Eye (tissue), 1 donor: ENCODE results near the gene GOLGA6L7.
"Not testable (repeated sequence)": the region's sequence is repeated elsewhere in the genome, so short reads cannot be mapped to it uniquely, and the experiment has no call there.

Experiments
- DNase-seq: peaks from one replicate; pipeline ENCODE4 v3.0.0-alpha.2; 2015

GOLGA6L7 gene

DNA sequence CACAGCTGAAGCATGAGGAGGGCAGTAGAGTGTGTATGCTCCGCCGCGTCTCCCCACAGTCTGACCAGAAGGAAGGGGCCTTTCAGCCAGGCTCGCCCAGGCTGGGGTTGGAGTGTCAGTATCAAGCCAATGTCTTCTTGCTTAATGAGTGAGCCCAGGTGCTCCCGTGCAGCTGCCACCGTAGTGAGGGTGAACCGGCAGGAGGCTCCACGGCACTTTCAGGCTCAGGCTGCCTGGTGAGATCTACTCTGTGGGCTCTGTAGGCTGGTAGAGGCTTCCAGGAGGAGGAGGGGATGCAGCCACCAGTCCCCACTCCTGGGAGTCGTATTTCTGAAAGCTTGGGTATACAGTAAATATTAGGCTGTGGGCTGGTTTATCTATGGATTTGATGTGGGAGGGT lies 8.2 kb downstream of the GOLGA6L7 start:
- DNase-seq, result not testable (repeated sequence)

DNA sequence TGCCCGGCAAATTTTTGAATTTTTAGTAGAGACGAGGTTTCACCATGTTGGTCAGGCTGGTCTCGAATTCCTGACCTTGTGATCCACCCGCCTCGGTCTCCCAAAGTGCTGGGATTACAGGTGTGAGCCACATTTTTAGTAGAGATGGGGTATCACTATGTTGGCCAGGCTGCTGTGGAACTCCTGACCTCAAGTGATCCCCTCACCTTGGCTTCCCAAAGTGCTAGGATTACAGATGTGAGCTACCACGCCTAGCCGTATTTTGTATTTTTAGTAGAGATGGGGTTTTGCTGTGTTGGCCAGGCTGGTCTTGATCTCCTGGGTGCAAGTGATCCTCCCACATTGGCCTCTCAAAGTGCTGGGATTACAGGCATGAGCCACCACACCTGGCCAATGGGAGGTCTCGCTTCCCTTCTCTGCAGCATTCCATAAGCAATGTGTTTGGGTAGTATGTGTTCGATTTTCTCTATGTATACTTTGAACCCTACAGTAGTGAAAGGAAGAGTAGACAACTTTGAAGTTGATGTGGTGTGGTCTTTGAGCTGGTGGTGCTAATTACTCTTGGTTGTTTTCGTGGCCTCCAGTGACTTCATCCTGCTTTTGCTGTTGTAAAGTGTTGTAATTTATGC lies 13.4 kb downstream of the GOLGA6L7 start:
- DNase-seq, result not testable (repeated sequence)

DNA sequence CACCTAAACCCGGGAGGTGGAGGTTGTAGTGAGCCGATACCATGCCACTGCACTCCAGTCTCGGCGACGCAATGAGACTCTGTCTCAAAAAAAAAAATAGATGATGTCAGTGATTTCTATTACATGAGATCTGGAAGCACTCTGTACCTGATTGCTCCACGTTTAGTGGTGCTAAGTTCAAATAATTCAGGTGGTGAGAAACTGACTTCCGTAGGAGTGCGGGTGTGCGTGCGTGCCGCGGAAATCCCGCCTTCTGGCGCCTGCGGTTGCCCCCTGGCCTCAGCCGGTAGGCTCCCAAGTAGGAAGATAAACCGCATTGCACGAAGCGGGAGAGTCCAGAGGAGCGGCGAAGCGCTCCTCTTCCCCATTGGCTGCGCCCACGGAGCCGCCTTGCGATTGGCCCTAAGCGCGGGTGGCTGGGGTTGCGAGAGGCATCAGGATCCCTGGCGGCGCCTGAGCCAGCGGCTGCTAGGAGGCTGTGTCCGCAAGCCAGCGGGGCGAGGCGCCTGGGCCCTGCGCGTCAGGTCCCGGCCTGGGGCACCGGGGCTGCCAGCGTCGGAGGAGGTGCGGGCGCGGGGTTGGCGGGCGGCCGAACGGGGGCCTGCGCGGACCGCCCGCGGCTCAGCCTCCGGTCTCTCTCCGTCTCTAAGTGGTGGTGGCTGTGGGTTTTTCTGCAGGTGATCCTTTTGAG lies 16.4 kb downstream of the GOLGA6L7 start:
- DNase-seq, result peak; percentile 87

DNA sequence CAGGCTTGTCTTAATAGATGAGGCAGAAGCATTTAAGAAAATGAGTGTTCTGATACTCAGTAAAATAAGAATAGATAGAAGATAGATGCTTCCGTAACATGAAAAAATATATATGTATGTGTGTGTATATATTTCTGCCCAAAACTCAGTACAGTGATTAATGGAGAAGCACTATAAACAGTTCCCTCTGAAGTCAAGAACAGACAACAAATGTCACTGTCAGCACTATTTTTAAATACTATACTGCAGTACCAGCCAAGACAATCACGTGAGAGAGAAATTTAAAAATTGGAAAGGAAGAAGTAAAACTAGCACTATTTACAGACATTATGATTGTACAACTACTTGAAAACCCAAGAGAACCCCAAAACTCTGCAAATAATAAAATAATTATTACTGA lies 27.0 kb downstream of the GOLGA6L7 start:
- not testable (repeated sequence) for DNase-seq

DNA sequence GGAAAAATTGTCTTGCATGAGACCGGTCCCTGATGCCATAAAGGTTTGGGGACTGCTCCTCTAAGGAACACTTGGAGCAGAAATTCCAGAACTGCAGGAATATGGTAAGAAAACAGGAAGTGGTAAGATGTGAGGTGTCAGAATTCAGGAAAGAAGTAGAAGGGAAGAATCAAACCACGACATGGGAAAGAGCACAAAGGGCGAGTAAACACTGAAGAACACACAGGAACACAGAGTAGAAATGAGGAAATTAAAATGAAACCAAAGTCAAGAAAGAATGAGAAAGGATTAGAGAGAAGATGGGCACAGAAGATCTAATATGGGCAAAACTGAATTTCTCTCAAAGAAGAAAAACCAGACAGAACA lies 28.5 kb downstream of the GOLGA6L7 start:
- DNase-seq, result not testable (repeated sequence)

DNA sequence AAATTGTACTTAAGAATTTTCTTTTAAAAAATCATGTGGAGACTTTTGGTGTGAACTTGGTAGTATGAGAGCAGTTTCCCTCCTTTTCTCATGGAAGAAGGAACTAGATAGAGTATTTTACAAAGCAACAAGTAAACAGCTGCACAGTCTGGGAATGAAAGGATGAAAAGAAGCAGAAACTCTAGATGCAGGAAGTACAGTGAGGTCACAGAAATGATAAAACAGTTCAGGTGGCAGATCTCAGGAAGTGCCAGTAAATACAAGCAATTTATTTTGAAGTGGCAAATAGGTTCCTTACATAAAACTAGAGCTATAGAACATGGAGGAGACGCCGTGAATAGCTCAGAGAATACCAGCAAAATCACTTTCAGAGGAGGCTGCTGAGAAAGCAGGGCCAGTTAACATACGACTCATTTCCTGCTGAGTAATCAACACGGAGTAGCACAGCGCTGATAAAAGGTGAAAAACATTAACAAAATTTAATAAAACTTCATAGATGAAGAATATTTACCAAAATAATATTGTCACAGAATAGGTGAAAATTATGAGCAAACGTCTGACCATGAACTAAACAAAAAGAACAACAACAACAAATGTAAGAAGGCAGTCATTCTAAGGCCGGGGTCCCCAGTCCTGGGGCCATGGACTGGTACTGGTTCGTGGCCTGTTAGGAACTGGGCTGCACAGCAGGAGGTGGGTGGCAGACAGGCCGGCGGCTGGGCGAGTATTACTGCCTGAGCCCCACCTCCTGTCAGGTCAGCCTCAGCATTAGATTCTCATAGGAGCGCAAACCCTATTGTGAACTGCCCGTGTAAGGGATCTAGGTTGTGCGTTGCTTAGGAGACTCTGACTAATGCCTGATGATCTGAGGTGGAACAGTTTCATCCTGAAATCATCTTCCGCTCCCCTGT lies 29.2 kb downstream of the GOLGA6L7 start:
- DNase-seq, result not testable (repeated sequence)

DNA sequence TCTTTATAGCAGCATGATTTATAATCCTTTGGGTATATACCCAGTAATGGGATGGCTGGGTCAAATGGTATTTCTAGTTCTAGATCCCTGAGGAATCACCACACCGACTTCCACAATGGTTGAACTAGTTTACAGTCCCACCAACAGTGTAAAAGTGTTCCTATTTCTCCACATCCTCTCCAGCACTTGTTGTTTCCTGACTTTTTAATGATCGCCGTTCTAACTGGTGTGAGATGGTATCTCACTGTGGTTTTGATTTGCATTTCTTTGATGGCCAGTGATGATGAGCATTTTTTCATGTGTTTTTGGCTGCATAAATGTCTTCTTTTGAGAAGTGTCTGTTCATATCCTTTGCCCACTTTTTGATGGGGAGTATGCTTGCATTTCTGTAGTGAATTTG lies 30.3 kb downstream of the GOLGA6L7 start:
- not testable (repeated sequence) for DNase-seq

DNA sequence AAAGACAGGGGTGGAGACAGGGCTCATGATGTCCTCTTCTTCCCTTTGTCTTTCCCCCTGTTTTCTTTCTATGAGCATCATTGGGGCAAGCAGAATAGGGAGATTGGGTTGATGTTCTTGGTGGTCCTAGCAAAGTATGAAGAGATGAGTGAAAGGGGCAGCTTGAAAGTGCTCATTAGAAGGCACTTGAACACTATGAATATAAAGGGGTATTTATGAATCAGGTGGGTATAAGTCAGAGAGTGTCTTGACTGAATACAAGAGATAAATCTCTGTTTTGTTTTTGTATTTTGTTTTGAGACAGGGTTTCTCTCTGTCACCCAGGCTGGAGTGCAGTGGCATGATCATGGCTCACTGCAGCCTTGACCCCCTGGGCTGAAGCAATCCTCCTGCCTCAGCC lies 34.4 kb downstream of the GOLGA6L7 start:
- DNase-seq, result not testable (repeated sequence)

DNA sequence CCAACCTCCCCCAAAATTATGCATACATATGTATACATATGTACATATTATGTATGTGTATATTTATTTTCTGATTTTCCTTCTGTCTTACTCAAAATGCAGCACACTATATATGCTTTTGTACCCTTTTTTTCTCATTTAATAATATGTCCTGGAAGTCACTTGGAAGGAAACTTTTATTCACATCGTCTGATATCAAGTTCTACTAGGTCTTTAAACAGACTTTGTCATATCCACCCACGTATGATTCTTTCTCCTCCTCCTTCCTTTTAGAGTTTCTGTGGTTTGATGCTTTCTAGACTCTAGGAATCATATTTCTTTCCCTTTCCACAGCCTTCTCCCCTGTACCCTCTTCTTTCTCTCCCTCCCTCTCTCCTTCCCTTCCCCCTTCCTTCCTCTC lies 35.1 kb downstream of the GOLGA6L7 start:
- not testable (repeated sequence) for DNase-seq

DNA sequence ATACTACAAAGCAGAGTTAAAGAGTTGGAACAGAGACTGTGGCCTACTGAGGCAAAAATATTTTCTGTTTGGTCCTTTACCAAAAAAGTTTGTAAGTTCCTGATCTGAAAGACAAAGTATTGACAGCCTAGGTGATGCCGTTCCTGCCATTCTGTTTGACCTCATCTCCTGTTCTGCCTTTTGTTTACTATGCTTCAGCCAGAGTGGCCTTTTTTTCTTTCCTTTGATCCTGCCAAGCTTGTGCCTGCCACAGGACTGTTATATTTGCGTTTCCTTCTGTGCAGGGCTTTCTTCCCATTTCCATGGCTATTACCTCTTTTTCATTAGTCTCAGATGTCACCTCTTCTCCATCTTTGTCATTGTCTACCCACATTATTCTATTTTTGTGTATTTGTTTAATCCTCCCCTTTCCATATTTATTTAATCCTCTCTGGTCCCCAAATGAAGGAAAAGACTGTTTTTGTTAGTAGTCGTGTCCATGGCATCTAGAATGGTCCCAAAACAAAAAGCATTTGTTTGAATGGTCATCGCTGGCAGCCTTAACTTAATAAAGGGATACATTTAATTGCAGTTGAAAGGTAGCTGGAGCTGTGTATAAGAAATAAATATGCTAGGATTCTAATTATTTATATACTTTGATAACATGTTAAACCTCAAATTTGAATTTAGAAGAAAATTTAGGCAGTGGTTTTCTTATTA lies 36.4 kb downstream of the GOLGA6L7 start:
- not testable (repeated sequence) for DNase-seq

DNA sequence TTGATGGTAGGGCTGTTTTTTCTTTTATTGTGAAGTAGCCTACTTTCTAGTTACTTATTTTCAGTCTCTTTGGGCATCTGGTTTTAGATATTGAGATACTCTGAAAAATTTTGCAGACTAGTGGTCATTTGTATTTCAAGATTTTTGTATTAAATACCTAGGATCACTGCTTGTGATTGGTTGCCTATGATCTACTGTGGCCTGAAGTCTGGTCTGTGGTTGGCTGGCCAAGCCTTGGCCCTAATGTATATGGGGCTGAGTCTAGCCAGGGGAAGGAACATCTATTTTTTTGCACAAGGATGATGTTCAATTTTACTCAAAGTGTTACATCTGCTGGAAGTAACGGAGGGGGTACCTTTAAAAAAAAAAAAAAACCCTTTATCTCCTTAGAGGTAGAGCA lies 38.0 kb downstream of the GOLGA6L7 start:
- not testable (repeated sequence) for DNase-seq

DNA sequence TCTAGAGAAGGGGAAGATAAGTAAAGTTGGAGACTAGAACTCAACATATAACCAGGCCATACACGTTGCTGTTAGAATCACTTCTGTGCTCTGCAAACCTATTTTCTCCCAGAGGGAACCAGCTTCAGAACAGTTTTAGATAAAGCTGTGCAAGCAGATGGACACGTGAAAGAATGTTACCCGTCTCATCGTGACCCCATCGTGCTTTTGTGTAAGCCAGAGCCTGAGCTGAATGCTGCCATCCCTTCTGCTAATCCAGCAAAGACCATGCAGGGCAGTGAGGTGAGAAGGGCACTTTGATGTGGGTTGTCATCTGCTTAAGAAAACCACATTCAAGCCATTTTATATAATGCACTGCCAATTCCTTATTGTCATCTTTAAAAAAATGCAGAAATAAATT lies 40.3 kb downstream of the GOLGA6L7 start:
- peak; percentile 2 for DNase-seq

DNA sequence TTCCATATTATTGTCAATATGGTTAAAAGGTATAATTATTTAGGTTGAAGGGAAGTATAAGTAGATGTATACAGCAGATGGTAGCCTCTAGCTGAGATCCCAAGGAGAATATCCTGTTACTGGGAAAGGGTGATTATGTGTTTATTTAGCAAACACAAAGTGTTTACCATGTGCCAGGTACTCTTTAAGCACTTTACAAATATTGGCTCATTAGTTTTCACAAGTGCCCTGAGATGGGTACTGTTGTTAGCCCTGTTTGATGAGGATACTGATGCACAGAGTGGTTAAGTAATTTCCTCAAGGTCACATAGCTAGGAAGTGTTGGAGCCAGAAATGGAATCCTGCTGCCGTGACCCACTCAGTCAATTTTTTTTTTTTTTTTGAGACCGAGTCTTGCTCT lies 48.1 kb downstream of the GOLGA6L7 start:
- DNase-seq, result not testable (repeated sequence)

DNA sequence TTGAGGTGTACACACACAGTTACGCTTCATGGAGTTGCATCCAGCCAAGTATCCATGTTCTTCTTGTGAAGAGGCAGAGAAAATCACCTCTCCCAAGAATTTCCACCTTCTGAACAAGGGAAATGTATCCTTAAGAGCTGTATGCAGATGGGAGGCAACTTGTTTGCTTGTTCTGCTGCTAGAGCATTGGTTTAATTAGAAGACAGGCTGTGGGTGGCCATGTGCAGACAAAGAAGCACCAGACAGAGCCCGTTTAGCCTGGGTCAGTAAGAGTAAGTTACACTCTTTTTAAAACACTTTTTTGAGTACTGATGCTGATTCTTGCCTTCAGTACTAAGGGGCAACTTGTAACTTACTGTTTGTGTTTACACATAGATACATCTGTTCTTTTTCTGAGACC lies 50.2 kb downstream of the GOLGA6L7 start:
- DNase-seq, result not testable (repeated sequence)

DNA sequence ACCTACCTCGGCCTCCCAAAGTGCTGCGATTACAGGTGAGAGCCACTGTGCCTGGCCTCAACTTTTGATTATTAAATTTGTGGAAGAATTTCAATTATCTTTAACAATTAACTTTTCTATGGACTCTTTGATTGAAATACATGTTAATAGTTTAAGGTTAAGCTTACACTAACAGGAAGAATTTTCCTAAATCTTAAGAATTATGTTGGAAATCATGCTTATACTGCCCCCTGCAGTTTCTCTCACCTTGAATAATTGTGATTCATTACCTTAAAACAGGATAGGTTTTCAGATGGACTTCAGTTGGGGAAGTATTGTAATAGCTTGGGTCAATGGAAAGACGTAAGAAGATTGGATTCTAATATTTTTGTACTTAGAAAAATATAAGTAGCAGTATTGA lies 54.2 kb downstream of the GOLGA6L7 start:
- not testable (repeated sequence) for DNase-seq
